K562 (cell line): ENCODE results near the gene DPM2. TPM values are rescaled to one million over a fixed set of nuclear protein-coding genes. Genes with fewer than 3 reads are reported as not detected.

Experiments used
- ATF3 ChIP-seq, 2 experiments: fragments of 450-650 bp in 1 of 2; sonication (generic) in 1 of 2; formaldehyde crosslinking in 1 of 2; IDR thresholded peaks in 1 of 2; conservative IDR thresholded peaks in 1 of 2; 2 replicates each; pipeline versions ENCODE4 v1.6.1 to v1.8.1; 2016 to 2023; ENCODE audit warnings: mild to moderate bottlenecking in 2 of 2, moderate library complexity in 2 of 2, inconsistent platforms in 1 of 2, missing genetic modification reagents in 1 of 2
- BCL6 ChIP-seq: fragments of 250-450 bp; sonication (Bioruptor Pico); IDR thresholded peaks from 2 replicates; pipeline ENCODE4 v1.4.0; 2020
- CHD4 ChIP-seq: fragments of 200-600 bp; sonication (generic); IDR thresholded peaks from 3 replicates; pipeline ENCODE4 v1.6.1; 2012; ENCODE audit warnings: low read depth, mild to moderate bottlenecking, mixed read lengths, low read length, inconsistent platforms; ENCODE audit not compliant: insufficient read depth, insufficient replicate concordance, poor library complexity, severe bottlenecking
- E4F1 ChIP-seq: fragments of 250-450 bp; sonication (Bioruptor Pico); IDR thresholded peaks from 2 replicates; pipeline ENCODE4 v1.5.0; 2021; ENCODE audit warnings: mild to moderate bottlenecking, borderline replicate concordance
- FOXP1 ChIP-seq: sonication (generic); formaldehyde crosslinking; IDR thresholded peaks from 2 replicates; pipeline ENCODE4 v1.8.0; 2022; ENCODE audit warnings: mild to moderate bottlenecking, missing genetic modification reagents
- GABPA ChIP-seq: fragments of 200-800 bp; sonication (Bioruptor generic); conservative IDR thresholded peaks from 2 replicates; pipeline ENCODE4 v1.6.1; 2016; ENCODE audit warnings: low read depth, missing genetic modification characterization, missing compliant biosample characterization
- HDAC3 ChIP-seq: fragments of 450-650 bp; IDR thresholded peaks from 2 replicates; pipeline ENCODE4 v1.6.1; 2018; ENCODE audit warnings: borderline replicate concordance, mild to moderate bottlenecking, moderate library complexity; ENCODE audit not compliant: partially characterized antibody
- HEY1 ChIP-seq: fragments of 250-450 bp; sonication (Bioruptor Pico); IDR thresholded peaks from 2 replicates; pipeline ENCODE4 v1.5.0; 2020; ENCODE audit warnings: mild to moderate bottlenecking, moderate library complexity, borderline replicate concordance
- JUND ChIP-seq, 2 experiments: IDR thresholded peaks; 2 replicates in 1 of 2; 3 replicates in 1 of 2; pipeline ENCODE4 v1.6.1; 2011; ENCODE audit warnings: borderline replicate concordance in 2 of 2, low read depth in 2 of 2, low read length in 2 of 2, improper control_type of control experiment in 1 of 2, missing biosample characterization in 1 of 2, missing genetic modification characterization in 1 of 2, missing genetic modification reagents in 1 of 2
- OTX1 ChIP-seq: fragments of 450-650 bp; formaldehyde crosslinking; IDR thresholded peaks from 2 replicates; pipeline ENCODE4 v1.4.0; 2022; ENCODE audit warnings: mild to moderate bottlenecking
- SMARCB1 ChIP-seq: IDR thresholded peaks from 2 replicates; pipeline ENCODE4 v1.6.1; 2011; ENCODE audit warnings: improper control_type of control experiment, low read depth; ENCODE audit not compliant: insufficient read length
- STAT6 ChIP-seq: sonication (generic); formaldehyde crosslinking; IDR thresholded peaks from 2 replicates; pipeline ENCODE4 v1.8.1; 2023; ENCODE audit warnings: mild to moderate bottlenecking, missing genetic modification reagents
- TCF7 ChIP-seq: sonication (generic); IDR thresholded peaks from 2 replicates; pipeline ENCODE4 v1.6.1; 2016; ENCODE audit warnings: antibody characterized with exemption, borderline replicate concordance
- TEAD2 ChIP-seq: fragments of 450-650 bp; IDR thresholded peaks from 2 replicates; pipeline ENCODE4 v1.6.1; 2016; ENCODE audit warnings: missing genetic modification characterization, control low read depth, missing compliant biosample characterization
- TRIM25 ChIP-seq: fragments of 450-650 bp; IDR thresholded peaks from 2 replicates; pipeline ENCODE4 v1.7.0; 2016; ENCODE audit warnings: borderline replicate concordance
- ZBTB7A ChIP-seq: IDR thresholded peaks from 2 replicates; pipeline ENCODE4 v1.6.1; 2011; ENCODE audit warnings: low read depth, mild to moderate bottlenecking, low read length, moderate library complexity, borderline replicate concordance; ENCODE audit not compliant: control insufficient read depth
- ZNF3 ChIP-seq: fragments of 250-450 bp; sonication (Bioruptor Pico); IDR thresholded peaks from 2 replicates; pipeline ENCODE4 v1.5.0; 2021; ENCODE audit warnings: mild to moderate bottlenecking, moderate library complexity
- polyA plus RNA-seq, 8 experiments: library from polyadenylated mRNA; depleted of rRNA in 4 of 8; stranded (reverse) in 5 of 8; unstranded in 3 of 8; fragments of >200 nt; fragmentation: Nextera tagmentation in 2 of 8; fragmentation: Illumina TruSeq in 1 of 8; extraction: Ambion mirVana in 2 of 8; extraction: Trizol in 1 of 8; gene quantifications; 2 replicates each; pipeline versions ENCODE4 v1.2.1 to v1.2.3, GENCODE V29; 2011 to 2014; ENCODE audit warnings: inconsistent platforms in 1 of 8, missing spikeins in 1 of 8
- total RNA-seq, 7 experiments: library from RNA; depleted of rRNA in 6 of 7; stranded (reverse); fragments of >200 nt in 6 of 7; fragmentation: Illumina TruSeq in 2 of 7; extraction: Trizol in 2 of 7; gene quantifications; 2 replicates each; pipeline versions ENCODE4 v1.2.1 to v1.2.3, GENCODE V29; 2011 to 2021; ENCODE audit warnings: low replicate concordance in 1 of 7

The DPM2 gene
- total and polyA plus RNA-seq, 9 of the 15 experiments (the other 6 are each of a cell fraction or from before 2014, with no cell fraction given): 43.5 to 126 (median 71.1) TPM

GRCh38 chr9:127980706-127981558 is 43.3 kb upstream of the DPM2 start, which contains the start of gene EEIG1 (continued):
- no peak for TF ChIP-seq E4F1 (CRISPR knock-in tag)
- no peak for TF ChIP-seq STAT6
- TF ChIP-seq OTX1 (CRISPR knock-in tag): no peak
- TF ChIP-seq TRIM25: no peak
- no peak for TF ChIP-seq BCL6 (CRISPR knock-in tag)
- TF ChIP-seq HEY1 (CRISPR knock-in tag): no peak
- no peak for TF ChIP-seq FOXP1 (CRISPR knock-in tag)
- TF ChIP-seq JUND (IDR thresholded peaks at IDR 0.05; ENCODE audit: borderline replicate concordance, low read depth, low read length): no peak
- TF ChIP-seq JUND (tag; IDR thresholded peaks at IDR 0.05; ENCODE audit: borderline replicate concordance, low read depth, low read length): no peak
- no peak for TF ChIP-seq CHD4
- no peak for TF ChIP-seq TEAD2 (tag)
- no peak for TF ChIP-seq TCF7
- TF ChIP-seq ZBTB7A: peak; percentile 84; the same call in 1 of the 2 replicates
- no peak for TF ChIP-seq GABPA (tag)
- TF ChIP-seq ATF3 (IDR thresholded peaks at IDR 0.05): no peak
- no peak for TF ChIP-seq ATF3 (CRISPR knock-in tag; conservative IDR thresholded peaks at IDR 0.05)
- no peak for TF ChIP-seq SMARCB1
- TF ChIP-seq HDAC3: no peak
- no peak for TF ChIP-seq ZNF3 (CRISPR knock-in tag)
